Mesendoderm (in vitro differentiated cells): ENCODE data around the gene TGM6.
A peak's percentile ranks its signal among the peaks of the same experiment; 100 is the strongest.

ENCODE experiments used
- DNase-seq: peaks from one replicate; pipeline ENCODE4 v3.0.0; 2013
- H2AK5ac ChIP-seq: 2 replicates; pipeline ENCODE4 v1.6.1; 2013; ENCODE audit warnings: low read length, inconsistent platforms
- H2BK120ac ChIP-seq: 2 replicates; pipeline ENCODE4 v1.6.1; 2013; ENCODE audit warnings: low read depth, mild to moderate bottlenecking, low read length, moderate library complexity, mixed read lengths
- H2BK15ac ChIP-seq: replicated peaks from 2 replicates; pipeline ENCODE4 v1.6.1; 2013; ENCODE audit warnings: low read depth, mild to moderate bottlenecking, moderate library complexity
- H2BK5ac ChIP-seq: 2 replicates; pipeline ENCODE4 v1.6.1; 2013; ENCODE audit warnings: low read length, inconsistent platforms
- H3K18ac ChIP-seq: 2 replicates; pipeline ENCODE4 v1.6.1; 2013; ENCODE audit warnings: mild to moderate bottlenecking, low read length, mixed read lengths
- H3K23ac ChIP-seq: one replicate; pipeline ENCODE4 v1.6.1; 2013; ENCODE audit warnings: low read length
- H3K27ac ChIP-seq: 2 replicates; pipeline ENCODE4 v1.5.1; 2013; ENCODE audit warnings: low read depth, mild to moderate bottlenecking, inconsistent platforms, low read length, moderate library complexity
- H3K27me3 ChIP-seq: 2 replicates; pipeline ENCODE4 v1.6.1; 2013; ENCODE audit warnings: low read length, control low read depth, mild to moderate bottlenecking, inconsistent platforms; ENCODE audit not compliant: insufficient read depth, poor library complexity
- H3K36me3 ChIP-seq: 2 replicates; pipeline ENCODE4 v1.6.1; 2013; ENCODE audit warnings: low read length, inconsistent platforms; ENCODE audit not compliant: control insufficient read depth, insufficient read depth
- H3K4ac ChIP-seq: one replicate; pipeline ENCODE4 v1.6.1; 2013; ENCODE audit warnings: low read depth, mild to moderate bottlenecking, low read length, moderate library complexity
- H3K4me1 ChIP-seq: 2 replicates; pipeline ENCODE4 v1.6.1; 2013; ENCODE audit warnings: low read depth, low read length, inconsistent platforms; ENCODE audit not compliant: control insufficient read depth
- H3K4me2 ChIP-seq: 2 replicates; pipeline ENCODE4 v1.6.1; 2013; ENCODE audit warnings: low read length
- H3K4me3 ChIP-seq: 2 replicates; pipeline ENCODE4 v1.5.1; 2013; ENCODE audit warnings: mild to moderate bottlenecking, low read length
- H3K56ac ChIP-seq: one replicate; pipeline ENCODE4 v1.6.1; 2013; ENCODE audit warnings: low read length
- H3K79me1 ChIP-seq: 2 replicates; pipeline ENCODE4 v1.6.1; 2013; ENCODE audit warnings: low read length, inconsistent platforms
- H3K79me2 ChIP-seq: 2 replicates; pipeline ENCODE4 v1.6.1; 2013; ENCODE audit warnings: mild to moderate bottlenecking, low read length; ENCODE audit not compliant: control insufficient read depth, insufficient read depth
- H3K9ac ChIP-seq: 2 replicates; pipeline ENCODE4 v1.6.1; 2013; ENCODE audit warnings: low read length, inconsistent platforms
- H4K5ac ChIP-seq: one replicate; pipeline ENCODE4 v1.6.1; 2013; ENCODE audit warnings: low read length
- H4K8ac ChIP-seq: one replicate; pipeline ENCODE4 v1.6.1; 2013; ENCODE audit warnings: low read depth, mild to moderate bottlenecking, control low read depth, low read length, moderate library complexity
- WGBS: extraction: QIAGEN DNeasy Blood & Tissue Kit; methylation state at CpG from one replicate; pipeline ENCODE4 v1.1.7; 2013; ENCODE audit warnings: low lambda C conversion rate, missing lambda C conversion rate; ENCODE audit not compliant: insufficient coverage; ENCODE audit errors: extremely low coverage; 5-methylcytosine and 5-hydroxymethylcytosine counted together

Gene TGM6

GRCh38 chr20:2350606-2351005 lies 30.1 kb upstream of the TGM6 start:
- no peak overlapping the region for H3K23ac ChIP-seq
- no peaks in the 10 kb centered on the region for H3K4me1 ChIP-seq
- no peak overlapping the region for H3K27ac ChIP-seq
- no peaks in the 10 kb centered on the region for H3K79me1 ChIP-seq
- no peak overlapping the region for H3K4me2 ChIP-seq
- no CpG with 5 or more reads among the region's 5 CpGs for WGBS
- H3K4me3 ChIP-seq, result no peak overlapping the region
- no peak overlapping the region for H3K56ac ChIP-seq
- no peak overlapping the region for H2BK15ac ChIP-seq
- no peak overlapping the region for H4K8ac ChIP-seq
- peak; percentile 32 for DNase-seq
- H3K4ac ChIP-seq, result no peak overlapping the region
- H2BK120ac ChIP-seq, result no peak overlapping the region
- no peak overlapping the region for H3K9ac ChIP-seq
- H2BK5ac ChIP-seq, result no peak overlapping the region
- no peaks in the 10 kb centered on the region for H3K36me3 ChIP-seq
- no peak overlapping the region for H2AK5ac ChIP-seq
- no peak overlapping the region for H4K5ac ChIP-seq
- H3K27me3 ChIP-seq, result no peaks in the 10 kb centered on the region
- no peaks in the 10 kb centered on the region for H3K79me2 ChIP-seq
- H3K18ac ChIP-seq, result no peak overlapping the region

GRCh38 chr20:2353231-2353630 lies 27.5 kb upstream of the TGM6 start:
- H3K4me3 ChIP-seq, result no peak overlapping the region

GRCh38 chr20:2357114-2357513 lies 23.6 kb upstream of the TGM6 start:
- H3K4ac ChIP-seq, result no peak overlapping the region
- H3K18ac ChIP-seq, result no peak overlapping the region
- DNase-seq, result no peak
- no peak overlapping the region for H2AK5ac ChIP-seq
- H3K4me1 ChIP-seq, result no peaks in the 10 kb centered on the region
- H3K4me2 ChIP-seq, result no peak overlapping the region
- H4K8ac ChIP-seq, result no peak overlapping the region
- H3K36me3 ChIP-seq, result no peaks in the 10 kb centered on the region
- H4K5ac ChIP-seq, result no peak overlapping the region
- WGBS, result no CpG with 5 or more reads among the region's 2 CpGs
- H3K79me2 ChIP-seq, result no peaks in the 10 kb centered on the region
- no peak overlapping the region for H2BK5ac ChIP-seq
- H3K9ac ChIP-seq, result no peak overlapping the region
- H3K27ac ChIP-seq, result no peak overlapping the region
- no peak overlapping the region for H2BK15ac ChIP-seq
- H3K23ac ChIP-seq, result no peak overlapping the region
- no peaks in the 10 kb centered on the region for H3K27me3 ChIP-seq
- no peak overlapping the region for H3K4me3 ChIP-seq
- H2BK120ac ChIP-seq, result no peak overlapping the region
- no peaks in the 10 kb centered on the region for H3K79me1 ChIP-seq
- H3K56ac ChIP-seq, result no peak overlapping the region

More at GRCh38 chr20:2353231-2353630, 27.5 kb upstream of the TGM6 start:
- Histone ChIP-seq H4K8ac (no peak overlapping the region), H3K27me3 (no peaks in the 10 kb centered on the region), H2BK120ac (no peak overlapping the region), H3K27ac (no peak overlapping the region), H3K23ac (no peak overlapping the region), H3K4me1 (no peaks in the 10 kb centered on the region), H2BK5ac (no peak overlapping the region), H3K9ac (no peak overlapping the region), H2BK15ac (no peak overlapping the region), H3K36me3 (no peaks in the 10 kb centered on the region), H2AK5ac (no peak overlapping the region), H3K56ac (no peak overlapping the region), H3K79me2 (no peaks in the 10 kb centered on the region), H3K4me2 (no peak overlapping the region), H3K18ac (no peak overlapping the region), H3K4ac (no peak overlapping the region), H3K79me1 (no peaks in the 10 kb centered on the region), H4K5ac (no peak overlapping the region)
- WGBS, result no CpG with 5 or more reads among the region's 3 CpGs
- peak; percentile 43 for DNase-seq

DNA sequence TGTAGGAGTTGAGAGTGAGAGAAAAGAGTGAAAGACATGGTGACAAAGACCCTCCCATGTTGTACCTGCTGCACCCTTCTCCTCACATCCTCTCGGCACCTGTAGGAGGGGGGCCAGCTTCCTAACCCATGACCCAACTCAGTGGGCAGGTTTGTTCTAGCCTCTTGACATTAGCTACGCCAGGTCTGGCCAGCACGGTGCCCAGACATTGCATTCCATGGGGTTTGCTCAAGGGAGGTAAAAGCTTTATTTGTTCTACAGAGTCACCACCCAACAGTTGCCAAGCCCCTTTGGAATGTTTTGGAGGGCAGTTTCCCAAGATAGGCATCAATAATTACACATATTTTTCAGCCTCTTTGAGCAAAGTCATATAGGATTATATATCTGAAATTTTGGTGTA lies 22.7 kb upstream of the TGM6 start:
- Histone ChIP-seq H3K4ac (no peak overlapping the region), H3K4me1 (no peaks in the 10 kb centered on the region), H3K79me2 (no peaks in the 10 kb centered on the region), H2BK5ac (no peak overlapping the region), H4K8ac (no peak overlapping the region), H2AK5ac (no peak overlapping the region), H2BK120ac (no peak overlapping the region), H2BK15ac (no peak overlapping the region), H3K9ac (no peak overlapping the region), H3K23ac (no peak overlapping the region), H3K4me3 (no peak overlapping the region), H3K27me3 (no peaks in the 10 kb centered on the region), H3K4me2 (no peak overlapping the region), H3K36me3 (no peaks in the 10 kb centered on the region), H4K5ac (no peak overlapping the region), H3K27ac (no peak overlapping the region), H3K56ac (no peak overlapping the region), H3K79me1 (no peaks in the 10 kb centered on the region), H3K18ac (no peak overlapping the region)
- no peak for DNase-seq
- WGBS, result no CpG with 5 or more reads among the region's 3 CpGs

- H4K8ac ChIP-seq, result no peak overlapping the region
Measured at GRCh38 chr20:2361035-2361593, 19.6 kb upstream of the TGM6 start.

DNA sequence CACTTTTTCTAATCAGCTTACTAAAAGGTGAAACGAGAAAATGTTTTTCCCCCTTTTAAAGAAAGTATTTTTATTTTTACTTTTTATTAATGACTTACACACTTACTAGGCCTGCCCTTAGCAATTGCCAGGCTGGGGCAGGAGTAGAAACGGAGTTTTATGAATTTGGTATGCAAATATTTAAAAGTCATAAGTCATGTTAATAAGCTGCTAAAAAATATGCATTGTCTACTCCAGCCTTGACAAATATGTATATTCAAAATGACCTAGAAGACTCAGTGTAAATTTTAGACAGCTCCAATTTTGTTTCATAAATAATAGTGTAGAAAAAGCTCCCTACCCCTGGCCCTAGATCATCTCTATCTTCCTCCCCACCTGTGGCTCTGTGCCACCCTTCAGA lies 17.5 kb upstream of the TGM6 start:
- Histone ChIP-seq H3K27me3 (no peaks in the 10 kb centered on the region), H3K4me2 (no peak overlapping the region), H3K36me3 (no peaks in the 10 kb centered on the region), H4K8ac (no peak overlapping the region), H2BK120ac (no peak overlapping the region), H3K4ac (no peak overlapping the region), H3K79me1 (no peaks in the 10 kb centered on the region), H3K56ac (no peak overlapping the region), H3K9ac (no peak overlapping the region), H3K18ac (no peak overlapping the region), H2AK5ac (no peak overlapping the region), H3K27ac (no peak overlapping the region), H4K5ac (no peak overlapping the region), H3K4me3 (no peak overlapping the region), H3K4me1 (no peaks in the 10 kb centered on the region), H3K23ac (no peak overlapping the region), H2BK15ac (no peak overlapping the region), H2BK5ac (no peak overlapping the region), H3K79me2 (no peaks in the 10 kb centered on the region)
- DNase-seq, result no peak
- no CpG with 5 or more reads among the region's 2 CpGs for WGBS

More at GRCh38 chr20:2361035-2361593, 19.6 kb upstream of the TGM6 start:
- Histone ChIP-seq H3K4ac (no peak overlapping the region), H2BK5ac (no peak overlapping the region), H3K18ac (no peak overlapping the region), H3K27ac (no peak overlapping the region), H3K23ac (no peak overlapping the region), H4K5ac (no peak overlapping the region), H3K9ac (no peak overlapping the region), H3K36me3 (no peaks in the 10 kb centered on the region), H3K79me2 (no peaks in the 10 kb centered on the region), H2AK5ac (no peak overlapping the region), H2BK120ac (no peak overlapping the region), H3K4me2 (no peak overlapping the region), H3K56ac (no peak overlapping the region), H3K27me3 (no peaks in the 10 kb centered on the region), H2BK15ac (no peak overlapping the region), H3K4me1 (no peaks in the 10 kb centered on the region), H3K4me3 (no peak overlapping the region), H3K79me1 (no peaks in the 10 kb centered on the region)
- DNase-seq, result no peak
